Gastroesophageal sphincter (tissue), 3 donors: Measurements from ENCODE around the gene CYP26C1.

Source experiments
- CTCF ChIP-seq, 4 experiments: fragments of 200-600 bp in 2 of 4; fragments of 450-650 bp in 2 of 4; sonication (generic) in 1 of 4; IDR thresholded peaks; one replicate each; pipeline ENCODE4 v1.5.1; 2017 to 2019; ENCODE audit warnings: antibody characterized with exemption in 4 of 4, mild to moderate bottlenecking in 2 of 4, moderate library complexity in 2 of 4
- EP300 ChIP-seq: sonication (generic); formaldehyde crosslinking; IDR thresholded peaks from one replicate; pipeline ENCODE4 v1.6.1; 2017; ENCODE audit warnings: antibody characterized with exemption, mild to moderate bottlenecking
- POLR2A ChIP-seq, 2 donors: fragments of 450-650 bp; IDR thresholded peaks; one replicate each; pipeline ENCODE4 v1.6.1; 2017; ENCODE audit warnings: antibody characterized with exemption in 2 of 2, mild to moderate bottlenecking in 2 of 2, moderate library complexity in 1 of 2
- POLR2AphosphoS5 ChIP-seq: sonication (generic); formaldehyde crosslinking; IDR thresholded peaks from one replicate; pipeline ENCODE4 v1.6.1; 2017; ENCODE audit warnings: antibody characterized with exemption

DNA sequence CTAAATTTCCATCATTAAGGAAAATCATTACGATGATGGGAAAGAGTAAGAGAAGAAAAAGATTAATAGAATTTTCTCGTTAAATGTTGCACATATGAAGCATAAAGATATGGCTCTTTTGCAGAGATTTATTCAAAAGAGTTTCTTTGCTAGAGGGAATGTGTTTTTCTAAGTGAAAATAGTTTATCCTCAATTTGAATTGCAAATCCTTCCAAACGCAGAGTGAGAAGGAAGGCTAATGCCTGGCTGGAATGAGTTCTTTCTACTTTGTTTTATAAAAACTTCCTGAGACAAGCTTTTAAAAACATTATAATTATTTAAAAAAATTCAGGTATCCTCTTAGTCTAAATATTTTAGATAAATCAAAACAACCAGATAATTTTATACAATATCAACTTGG lies 27.2 kb downstream of the CYP26C1 start:
- TF ChIP-seq POLR2A (IDR thresholded peaks at IDR 0.05) (no peak), CTCF (IDR thresholded peaks at IDR 0.05) (no peak), EP300 (no peak), POLR2AphosphoS5 (no peak)
